ENCODE data around the gene SMARCAL1. TPM values are rescaled to one million over a fixed set of nuclear protein-coding genes. Genes with fewer than 3 reads are reported as not detected.

SMARCAL1 gene
- total RNA-seq, 2 donors from 2014 or later, result 15.3 to 32.2 TPM

- Histone ChIP-seq H3K27ac (no peak overlapping the region), H3K9me3 (no peaks in the 10 kb centered on the region), H3K36me3 (peaks cover 0 to 5% of the 10 kb centered on the region in 2 donors), H3K27me3 (replicated peaks; ENCODE audit: insufficient read depth) (no peaks in the 10 kb centered on the region), H3K4me1 (replicated peaks) (no peaks in the 10 kb centered on the region), H3K4me3 (no peak overlapping the region)
- intact Hi-C loops (cut with DNase I), result loop anchor here (10.0 kb wide), 1 partner anchor 304 kb away; no protein-coding TSS in a partner anchor
- no peak for DNase-seq (ENCODE audit: low spot score)
- TF ChIP-seq POLR2AphosphoS5 (IDR thresholded peaks at IDR 0.05) (no peak), POLR2A (IDR thresholded peaks at IDR 0.05) (no peak), CTCF (IDR thresholded peaks at IDR 0.05) (no peak)
- 38% methylated on average over 1 of the region's 1 CpG for WGBS
These were observed 6.7 kb downstream of the SMARCAL1 start for GRCh38 chr2:216418981-216419380.

- H3K9me3 ChIP-seq, result no peaks in the 10 kb centered on the region
- H3K27me3 ChIP-seq (replicated peaks; ENCODE audit: insufficient read depth), result no peaks in the 10 kb centered on the region
- no peak for DNase-seq (ENCODE audit: low spot score)
- H3K27ac ChIP-seq, result no peak overlapping the region
- H3K4me3 ChIP-seq, result no peak overlapping the region
- TF ChIP-seq POLR2AphosphoS5 (IDR thresholded peaks at IDR 0.05), result no peak
- TF ChIP-seq POLR2A (IDR thresholded peaks at IDR 0.05), result no peak
- TF ChIP-seq CTCF (IDR thresholded peaks at IDR 0.05), result no peak
- WGBS, result 88% methylated on average over 9 of the region's 9 CpGs
- intact Hi-C loops (cut with DNase I), result no loop called here
- H3K4me1 ChIP-seq (replicated peaks), result no peaks in the 10 kb centered on the region
- peaks cover 0 to 14% of the 10 kb centered on the region in 2 donors for H3K36me3 ChIP-seq
These were observed 8.2 kb downstream of the SMARCAL1 start for GRCh38 chr2:216420367-216421101.

- Histone ChIP-seq H3K9me3 (no peaks in the 10 kb centered on the region), H3K4me3 (no peak overlapping the region), H3K27me3 (replicated peaks; ENCODE audit: insufficient read depth) (no peaks in the 10 kb centered on the region), H3K36me3 (peaks cover 0 to 14% of the 10 kb centered on the region in 2 donors), H3K27ac (no peak overlapping the region), H3K4me1 (replicated peaks) (no peaks in the 10 kb centered on the region)
- intact Hi-C loops (cut with DNase I), result no loop called here
- WGBS, result 87% methylated on average over 2 of the region's 2 CpGs
- no peak for TF ChIP-seq CTCF (IDR thresholded peaks at IDR 0.05)
- TF ChIP-seq POLR2A (IDR thresholded peaks at IDR 0.05), result no peak
- TF ChIP-seq POLR2AphosphoS5 (IDR thresholded peaks at IDR 0.05), result no peak
- DNase-seq (ENCODE audit: low spot score), result no peak
These were observed 10.8 kb downstream of the SMARCAL1 start for GRCh38 chr2:216423071-216423470.

GRCh38 chr2:216424274-216424673, 12.0 kb downstream of the SMARCAL1 start:
- no peak for TF ChIP-seq POLR2A (IDR thresholded peaks at IDR 0.05)
- H3K27me3 ChIP-seq (replicated peaks; ENCODE audit: insufficient read depth), result no peaks in the 10 kb centered on the region
- intact Hi-C loops (cut with DNase I), result no loop called here
- H3K4me3 ChIP-seq, result no peak overlapping the region
- no peak overlapping the region for H3K27ac ChIP-seq
- DNase-seq (ENCODE audit: low spot score), result no peak
- no peaks in the 10 kb centered on the region for H3K9me3 ChIP-seq
- 93% methylated on average over 1 of the region's 1 CpG for WGBS
- peaks cover 0 to 14% of the 10 kb centered on the region in 2 donors for H3K36me3 ChIP-seq
- no peaks in the 10 kb centered on the region for H3K4me1 ChIP-seq (replicated peaks)

- no peak for DNase-seq (ENCODE audit: low spot score)
- intact Hi-C loops (cut with DNase I), result no loop called here
- no peak for TF ChIP-seq CTCF (IDR thresholded peaks at IDR 0.05)
- TF ChIP-seq POLR2AphosphoS5 (IDR thresholded peaks at IDR 0.05), result no peak
- TF ChIP-seq POLR2A (IDR thresholded peaks at IDR 0.05), result no peak
- 98% methylated on average over 14 of the region's 14 CpGs for WGBS
- Histone ChIP-seq H3K4me3 (no peak overlapping the region), H3K27me3 (replicated peaks; ENCODE audit: insufficient read depth) (no peaks in the 10 kb centered on the region), H3K27ac (no peak overlapping the region), H3K4me1 (replicated peaks) (no peaks in the 10 kb centered on the region), H3K36me3 (peaks cover 4 to 14% of the 10 kb centered on the region in 2 donors), H3K9me3 (no peaks in the 10 kb centered on the region)
These were observed 12.9 kb downstream of the SMARCAL1 start for GRCh38 chr2:216425008-216425787.
